Liver (tissue), 9 donors: ENCODE measurements around the gene TSPYL4. TPM values are rescaled to one million over a fixed set of nuclear protein-coding genes. Genes with fewer than 3 reads are reported as not detected.

Experiments used
- DNase-seq: peaks from one replicate; pipeline ENCODE4 v3.0.0-alpha.2; 2017; ENCODE audit warnings: low spot score
- H3K27ac ChIP-seq, 2 donors: one replicate each; pipeline ENCODE4 v1.7.0; 2013; ENCODE audit warnings: inconsistent platforms in 2 of 2, low read length in 2 of 2, control low read depth in 1 of 2, low read depth in 1 of 2, mild to moderate bottlenecking in 1 of 2
- H3K27me3 ChIP-seq, 4 donors: one replicate each; pipeline versions ENCODE4 v1.6.1 to v1.7.0; 2013; ENCODE audit warnings: low read length in 3 of 4, inconsistent platforms in 1 of 4, mild to moderate bottlenecking in 1 of 4, moderate library complexity in 1 of 4; ENCODE audit not compliant: control insufficient read depth in 4 of 4, insufficient read depth in 4 of 4
- H3K36me3 ChIP-seq, 4 donors: one replicate each; pipeline versions ENCODE4 v1.6.1 to v1.7.0; 2013; ENCODE audit warnings: low read length in 3 of 4, mild to moderate bottlenecking in 3 of 4, low read depth in 1 of 4, moderate library complexity in 1 of 4; ENCODE audit not compliant: control insufficient read depth in 4 of 4, insufficient read depth in 3 of 4
- H3K4me1 ChIP-seq, 4 donors: one replicate each; pipeline versions ENCODE4 v1.6.1 to v1.7.0; 2013; ENCODE audit warnings: low read length in 3 of 4, mild to moderate bottlenecking in 3 of 4, moderate library complexity in 1 of 4; ENCODE audit not compliant: control insufficient read depth in 4 of 4, insufficient read depth in 4 of 4
- H3K4me3 ChIP-seq, 3 donors: one replicate each; pipeline versions ENCODE4 v1.6.1 to v1.7.0; 2013; ENCODE audit warnings: low read length in 3 of 3, control low read depth in 1 of 3, low read depth in 1 of 3, mild to moderate bottlenecking in 1 of 3
- H3K9ac ChIP-seq, 2 donors: one replicate each; pipeline ENCODE4 v1.7.0; 2013; ENCODE audit warnings: low read length in 2 of 2, mild to moderate bottlenecking in 2 of 2, moderate library complexity in 2 of 2, control low read depth in 1 of 2, low read depth in 1 of 2
- H3K9me3 ChIP-seq, 4 donors: one replicate each; pipeline versions ENCODE4 v1.6.1 to v1.7.0; 2013; ENCODE audit warnings: low read length in 3 of 4; ENCODE audit not compliant: control insufficient read depth in 4 of 4
- CTCF ChIP-seq: fragments of 150-350 bp; IDR thresholded peaks from 2 replicates; pipeline ENCODE4 v1.5.1; 2017; ENCODE audit warnings: improper control_type of control experiment, low read depth, low read length; ENCODE audit not compliant: missing input control
- EGR1 ChIP-seq, 2 donors: IDR thresholded peaks; 2 replicates each; pipeline ENCODE4 v1.6.1; 2016 to 2018; ENCODE audit warnings: antibody characterized with exemption in 2 of 2, low read depth in 2 of 2
- FOXA1 ChIP-seq: IDR thresholded peaks from 2 replicates; pipeline ENCODE4 v1.6.1; 2016; ENCODE audit warnings: antibody characterized with exemption
- FOXA2 ChIP-seq: IDR thresholded peaks from 2 replicates; pipeline ENCODE4 v1.6.1; 2016; ENCODE audit warnings: antibody characterized with exemption
- GABPA ChIP-seq, 2 donors: IDR thresholded peaks in 1 of 2; conservative IDR thresholded peaks in 1 of 2; 2 replicates each; pipeline ENCODE4 v1.6.1; 2016; ENCODE audit warnings: antibody characterized with exemption in 2 of 2, mild to moderate bottlenecking in 1 of 2, moderate library complexity in 1 of 2
- HNF4A ChIP-seq, 2 donors: conservative IDR thresholded peaks; 2 replicates each; pipeline ENCODE4 v1.6.1; 2016; ENCODE audit warnings: antibody characterized with exemption in 2 of 2, mild to moderate bottlenecking in 2 of 2
- HNF4G ChIP-seq: IDR thresholded peaks from 2 replicates; pipeline ENCODE4 v1.6.1; 2016; ENCODE audit warnings: antibody characterized with exemption
- JUND ChIP-seq, 2 donors: IDR thresholded peaks; 2 replicates each; pipeline ENCODE4 v1.6.1; 2016; ENCODE audit warnings: antibody characterized with exemption in 2 of 2
- MAX ChIP-seq: IDR thresholded peaks from 2 replicates; pipeline ENCODE4 v1.6.1; 2016; ENCODE audit warnings: antibody characterized with exemption
- RAD21 ChIP-seq, 2 donors: IDR thresholded peaks; 2 replicates each; pipeline ENCODE4 v1.6.1; 2016; ENCODE audit warnings: antibody characterized with exemption in 2 of 2, mild to moderate bottlenecking in 2 of 2
- REST ChIP-seq: IDR thresholded peaks from 2 replicates; pipeline ENCODE4 v1.6.1; 2016; ENCODE audit warnings: antibody characterized with exemption, mild to moderate bottlenecking
- SP1 ChIP-seq: IDR thresholded peaks from 2 replicates; pipeline ENCODE4 v1.6.1; 2018; ENCODE audit warnings: antibody characterized with exemption, mild to moderate bottlenecking
- TAF1 ChIP-seq: conservative IDR thresholded peaks from 2 replicates; pipeline ENCODE4 v1.6.1; 2016; ENCODE audit warnings: antibody characterized with exemption, mild to moderate bottlenecking
- YY1 ChIP-seq: IDR thresholded peaks from 2 replicates; pipeline ENCODE4 v1.6.1; 2016; ENCODE audit warnings: antibody characterized with exemption, mild to moderate bottlenecking
- ZBTB33 ChIP-seq: IDR thresholded peaks from 2 replicates; pipeline ENCODE4 v1.6.1; 2016; ENCODE audit warnings: antibody characterized with exemption
- WGBS: extraction: QIAGEN DNeasy Blood & Tissue Kit; methylation state at CpG from one replicate; pipeline ENCODE4 v1.1.7; 2013; 5-methylcytosine and 5-hydroxymethylcytosine counted together
- polyA plus RNA-seq, 2 donors: library from polyadenylated mRNA; stranded (reverse) in 1 of 2; unstranded in 1 of 2; fragments of 200-250 nt in 1 of 2; fragments of >200 nt in 1 of 2; fragmentation: Nextera tagmentation in 1 of 2; extraction: Ambion mirVana in 1 of 2; gene quantifications; one replicate each; pipeline versions ENCODE4 v1.2.1 to v1.2.3, GENCODE V29; 2013 to 2015
- total RNA-seq, 2 donors: library from RNA; depleted of rRNA; stranded (reverse); fragments of >200 nt; gene quantifications; one replicate each; pipeline ENCODE4 v1.2.3, GENCODE V29; 2014
- donor health status: healthy.
- donor health status: healthy.
- donor health status: healthy.
- donor health status: healthy.
- donor health status: healthy.

TSPYL4 gene
- total and polyA plus RNA-seq, 4 donors, result 3.6 to 7.4 (median 3.8) TPM

- no peak for TF ChIP-seq MAX
- TF ChIP-seq YY1, result no peak
- TF ChIP-seq RAD21 (IDR thresholded peaks at IDR 0.05), result peak; percentile 78 to 84
- TF ChIP-seq EGR1 (IDR thresholded peaks at IDR 0.05; ENCODE audit: low read depth in 2 of 2), result no peak
- TF ChIP-seq CTCF, result peak; percentile 56
- Histone ChIP-seq H3K27me3 (no peaks in the 10 kb centered on the region), H3K9me3 (no peaks in the 10 kb centered on the region), H3K9ac (no peak overlapping the region), H3K36me3 (peaks cover 0 to 2% (median under 1%) of the 10 kb centered on the region in 4 donors), H3K4me3 (no peak overlapping the region), H3K27ac (no peak overlapping the region), H3K4me1 (no peaks in the 10 kb centered on the region)
- no peak for DNase-seq
- WGBS, result 0% methylated on average over 1 of the region's 1 CpG
Observed at GRCh38 chr6:116217069-116217468, 36.8 kb downstream of the TSPYL4 start.

- Histone ChIP-seq H3K27ac (no peak overlapping the region), H3K4me3 (no peak overlapping the region), H3K4me1 (peaks cover 0 to 2% (median 0%) of the 10 kb centered on the region in 4 donors), H3K9ac (no peak overlapping the region), H3K36me3 (peaks cover 0 to 2% (median 0%) of the 10 kb centered on the region in 4 donors), H3K27me3 (no peaks in the 10 kb centered on the region), H3K9me3 (no peaks in the 10 kb centered on the region)
- DNase-seq, result no peak
- WGBS, result 93% methylated on average over 5 of the region's 5 CpGs
- TF ChIP-seq ZBTB33, result no peak
Observed at GRCh38 chr6:116215414-116215813, 38.5 kb downstream of the TSPYL4 start.

- WGBS, result 90% methylated on average over 1 of the region's 1 CpG
- H3K27ac ChIP-seq, result no peak overlapping the region
- peaks cover 0 to 2% (median 0%) of the 10 kb centered on the region in 4 donors for H3K4me1 ChIP-seq
- DNase-seq, result no peak
- H3K9ac ChIP-seq, result no peak overlapping the region
- peaks cover 0 to 2% (median 0%) of the 10 kb centered on the region in 4 donors for H3K36me3 ChIP-seq
- no peak overlapping the region for H3K4me3 ChIP-seq
- no peaks in the 10 kb centered on the region for H3K27me3 ChIP-seq
- H3K9me3 ChIP-seq, result no peaks in the 10 kb centered on the region
- TF ChIP-seq CTCF, result no peak
- TF ChIP-seq EGR1 (IDR thresholded peaks at IDR 0.05; ENCODE audit: low read depth in 2 of 2), result no peak
- no peak for TF ChIP-seq REST
- no peak for TF ChIP-seq JUND (IDR thresholded peaks at IDR 0.05)
- TF ChIP-seq TAF1, result no peak
- TF ChIP-seq MAX, result no peak
- TF ChIP-seq ZBTB33, result no peak
- TF ChIP-seq HNF4A (conservative IDR thresholded peaks at IDR 0.05), result no peak
- no peak for TF ChIP-seq FOXA2
- no peak for TF ChIP-seq GABPA (IDR thresholded peaks at IDR 0.05 in 1 of 2, conservative IDR thresholded peaks at IDR 0.05 in 1 of 2)
- TF ChIP-seq FOXA1, result no peak
- no peak for TF ChIP-seq SP1
- no peak for TF ChIP-seq HNF4G
Observed at GRCh38 chr6:116214681-116215080, 39.2 kb downstream of the TSPYL4 start.
